Tibial artery (tissue), 4 donors: ENCODE measurements around the gene CATSPERZ.

Experiments used
- DNase-seq, 2 donors: peaks; one replicate each; pipeline ENCODE4 v3.0.0-alpha.2; 2019
- H3K27ac ChIP-seq, 2 donors: fragments of 200-600 bp; sonication (generic) in 1 of 2; 1 replicate in 1 of 2; 2 replicates in 1 of 2; pipeline ENCODE4 v1.5.1; 2018 to 2019; ENCODE audit warnings: mild to moderate bottlenecking in 1 of 2
- H3K27me3 ChIP-seq, 2 donors: fragments of 200-600 bp; sonication (generic) in 1 of 2; one replicate each; pipeline versions ENCODE4 v1.5.1 to v1.6.0; 2016 to 2019
- H3K36me3 ChIP-seq, 3 donors: fragments of 200-600 bp; sonication (generic) in 2 of 3; one replicate each; pipeline ENCODE4 v1.5.1; 2016 to 2019; ENCODE audit warnings: mild to moderate bottlenecking in 2 of 3
- H3K4me1 ChIP-seq, 4 donors: fragments of 200-600 bp; sonication (generic) in 2 of 4; 1 replicate in 3 of 4; 2 replicates in 1 of 4; pipeline ENCODE4 v1.5.1; 2016 to 2019
- H3K4me3 ChIP-seq, 2 donors: fragments of 200-600 bp; sonication (generic) in 1 of 2; 1 replicate in 1 of 2; 2 replicates in 1 of 2; pipeline ENCODE4 v1.5.1; 2018 to 2019; ENCODE audit warnings: mild to moderate bottlenecking in 2 of 2
- H3K9me3 ChIP-seq, 3 donors: fragments of 200-600 bp; sonication (generic) in 1 of 3; one replicate each; pipeline ENCODE4 v1.5.1; 2016 to 2019
- CTCF ChIP-seq, 2 experiments: fragments of 200-600 bp in 1 of 2; fragments of 450-650 bp in 1 of 2; IDR thresholded peaks; one replicate each; pipeline ENCODE4 v1.5.1; 2017 to 2019; ENCODE audit warnings: antibody characterized with exemption in 2 of 2, mild to moderate bottlenecking in 1 of 2, moderate library complexity in 1 of 2
- intact Hi-C: fragments of 100-400 bp; cut with DNase I; formaldehyde crosslinking; loops from one replicate; pipeline ENCODE4 v1.15.0; 2023; ENCODE audit warnings: low total_unique reads

Gene CATSPERZ

GRCh38 chr11:64353715-64354506 lies 53.8 kb downstream of the CATSPERZ start:
- Histone ChIP-seq H3K4me1 (peaks cover 0 to 34% (median 23%) of the 10 kb centered on the region in 4 donors), H3K36me3 (no peaks in the 10 kb centered on the region), H3K27ac (no peak overlapping the region), H3K9me3 (no peaks in the 10 kb centered on the region), H3K4me3 (no peak overlapping the region), H3K27me3 (no peaks in the 10 kb centered on the region)
- no peak for DNase-seq
- intact Hi-C loops = loop anchor here (2.0 kb wide), 1 partner anchor 35 kb away; the partner anchor contains the start of gene PRDX5
- TF ChIP-seq CTCF (IDR thresholded peaks at IDR 0.05) = no peak
